ENCODE measurements around the gene BRSK2.
"Not testable (repeated sequence)": the region's sequence is repeated elsewhere in the genome, so short reads cannot be mapped to it uniquely, and the experiment has no call there.

GRCh38 chr11:1418192-1418795 is 28.6 kb downstream of the BRSK2 start:
- not testable (repeated sequence) for TF ChIP-seq KDM1A (IDR thresholded peaks at IDR 0.05); POLR2A (conservative IDR thresholded peaks at IDR 0.05); RBM34 (IDR thresholded peaks at IDR 0.05; ENCODE audit: borderline replicate concordance, insufficient read depth, low read length); POLR2AphosphoS2 (IDR thresholded peaks at IDR 0.05; ENCODE audit: low read length); ZNF232 (CRISPR knock-in tag; IDR thresholded peaks at IDR 0.05); CTCF (IDR thresholded peaks at IDR 0.05 in 2 of 3, conservative IDR thresholded peaks at IDR 0.05 in 1 of 3; ENCODE audit: insufficient read depth in 2 of 3, low read depth in 1 of 3, low read length in 3 of 3); ZNF785 (CRISPR knock-in tag; IDR thresholded peaks at IDR 0.05); NFIC (IDR thresholded peaks at IDR 0.05); BRF1 (IDR thresholded peaks at IDR 0.05; ENCODE audit: borderline replicate concordance, extremely low read depth, insufficient read length); NKRF (IDR thresholded peaks at IDR 0.05; ENCODE audit: borderline replicate concordance); VEZF1 (CRISPR knock-in tag; IDR thresholded peaks at IDR 0.05); TBP (optimal IDR thresholded peaks at IDR 0.05; ENCODE audit: low read depth, low read length); OTX1 (CRISPR knock-in tag; IDR thresholded peaks at IDR 0.05); ZNF140 (CRISPR knock-in tag; IDR thresholded peaks at IDR 0.05)

All from K562 (cell line).